ENCODE measurements around the gene C22orf15.

The C22orf15 gene

GRCh38 chr22:23764899-23765881 is 2.4 kb downstream of the C22orf15 start:
- Histone ChIP-seq H3K4me3 (ENCODE audit: severe bottlenecking) (no peak overlapping the region), H3K36me3 (ENCODE audit: low read depth) (no peaks in the 10 kb centered on the region), H3K9me3 (ENCODE audit: severe bottlenecking) (no peaks in the 10 kb centered on the region), H3K27me3 (ENCODE audit: insufficient read depth, poor library complexity, severe bottlenecking) (no peaks in the 10 kb centered on the region), H3K27ac (ENCODE audit: poor library complexity, severe bottlenecking) (no peak overlapping the region), H3K4me1 (ENCODE audit: insufficient read depth, poor library complexity, severe bottlenecking) (no peaks in the 10 kb centered on the region)
- no peak for DNase-seq (ENCODE audit: low spot score)
- no peak for TF ChIP-seq CTCF (IDR thresholded peaks at IDR 0.05; ENCODE audit: poor library complexity, severe bottlenecking)
- ATAC-seq (ENCODE audit: low read depth) = no peak

GRCh38 chr22:23767303-23767672 is 4.5 kb downstream of the C22orf15 start:
- TF ChIP-seq CTCF (IDR thresholded peaks at IDR 0.05; ENCODE audit: poor library complexity, severe bottlenecking) = no peak
- DNase-seq (ENCODE audit: low spot score) = no peak
- H3K36me3 ChIP-seq (ENCODE audit: low read depth) = no peaks in the 10 kb centered on the region
- H3K4me1 ChIP-seq (ENCODE audit: insufficient read depth, poor library complexity, severe bottlenecking) = no peaks in the 10 kb centered on the region
- H3K27me3 ChIP-seq (ENCODE audit: insufficient read depth, poor library complexity, severe bottlenecking) = no peaks in the 10 kb centered on the region
- H3K9me3 ChIP-seq (ENCODE audit: severe bottlenecking) = no peaks in the 10 kb centered on the region
- peak overlapping the region; percentile 53 for H3K27ac ChIP-seq (ENCODE audit: poor library complexity, severe bottlenecking)
- H3K4me3 ChIP-seq (ENCODE audit: severe bottlenecking) = peak overlapping the region; percentile 63
- no peak for ATAC-seq (ENCODE audit: low read depth)

GRCh38 chr22:23767673-23768548 is 5.1 kb downstream of the C22orf15 start, which contains the start of gene CHCHD10:
CHCHD10 (minus strand) TSS chr22:23767972; CDS start chr22:23767874, 98 bp downstream.
- ATAC-seq (ENCODE audit: low read depth) = peak; percentile 65

GRCh38 chr22:23769321-23769965 is 6.7 kb downstream of the C22orf15 start:
- H3K27ac ChIP-seq (ENCODE audit: poor library complexity, severe bottlenecking) = no peak overlapping the region
- H3K36me3 ChIP-seq (ENCODE audit: low read depth) = no peaks in the 10 kb centered on the region
- H3K27me3 ChIP-seq (ENCODE audit: insufficient read depth, poor library complexity, severe bottlenecking) = no peaks in the 10 kb centered on the region
- H3K4me1 ChIP-seq (ENCODE audit: insufficient read depth, poor library complexity, severe bottlenecking) = no peaks in the 10 kb centered on the region
- TF ChIP-seq CTCF (IDR thresholded peaks at IDR 0.05; ENCODE audit: poor library complexity, severe bottlenecking) = no peak
- no peak overlapping the region for H3K4me3 ChIP-seq (ENCODE audit: severe bottlenecking)
- H3K9me3 ChIP-seq (ENCODE audit: severe bottlenecking) = no peaks in the 10 kb centered on the region
- DNase-seq (ENCODE audit: low spot score) (no peak), ATAC-seq (ENCODE audit: low read depth) (no peak)

More at GRCh38 chr22:23767673-23768548, 5.1 kb downstream of the C22orf15 start, which contains the start of gene CHCHD10:
- Histone ChIP-seq H3K27me3 (ENCODE audit: insufficient read depth, poor library complexity, severe bottlenecking) (no peaks in the 10 kb centered on the region), H3K4me3 (ENCODE audit: severe bottlenecking) (peak within 1 kb of the TSS; percentile 63), H3K4me1 (ENCODE audit: insufficient read depth, poor library complexity, severe bottlenecking) (no peaks in the 10 kb centered on the region), H3K36me3 (ENCODE audit: low read depth) (no peaks in the 10 kb centered on the region), H3K27ac (ENCODE audit: poor library complexity, severe bottlenecking) (peak within 1 kb of the TSS; percentile 53), H3K9me3 (ENCODE audit: severe bottlenecking) (no peaks in the 10 kb centered on the region)
- peak; percentile 88 for TF ChIP-seq CTCF (IDR thresholded peaks at IDR 0.05; ENCODE audit: poor library complexity, severe bottlenecking)
- no peak for DNase-seq (ENCODE audit: low spot score)
